B cell (primary cell): Measurements from ENCODE around the gene VWA8. TPM values are rescaled to one million over a fixed set of nuclear protein-coding genes. Genes with fewer than 3 reads are reported as not detected.

Source experiments
- ATAC-seq: fragments of 200-7000 bp; cut with Tn5 transposase; one replicate; pipeline ENCODE4 v1.10.0; 2021; ENCODE audit warnings: low read depth, mild to moderate bottlenecking, moderate number of reproducible peaks, moderate library complexity
- CTCF ChIA-PET: fragments of 350-600 bp; sonication (Branson Sonifier 250); formaldehyde crosslinking; loops from one replicate; lab custom pipeline; 2021; ENCODE audit warnings: antibody characterized with exemption, inconsistent platforms; lab: Charles Lee
- POLR2A ChIA-PET: fragments of 350-600 bp; sonication (Branson Sonifier 250); formaldehyde crosslinking; loops from one replicate; lab custom pipeline; 2021; ENCODE audit warnings: antibody characterized with exemption; lab: Charles Lee
- DNase-seq: peaks from one replicate; pipeline ENCODE4 v3.0.0; 2013
- H2AFZ ChIP-seq: 2 replicates; pipeline ENCODE4 v1.6.1; 2012; ENCODE audit warnings: mild to moderate bottlenecking, low read depth, low read length; ENCODE audit not compliant: insufficient read depth, poor library complexity, severe bottlenecking
- H3K27ac ChIP-seq, 2 donors: 1 replicate in 1 of 2; 2 replicates in 1 of 2; pipeline ENCODE4 v1.5.1; 2012 to 2013; ENCODE audit warnings: low read length in 2 of 2, mild to moderate bottlenecking in 2 of 2, moderate library complexity in 1 of 2
- H3K27me3 ChIP-seq, 4 experiments: fragments of 200-600 bp in 1 of 4; sonication (generic) in 1 of 4; replicated peaks in 1 of 4; 1 replicate in 2 of 4; 2 replicates in 2 of 4; pipeline versions ENCODE4 v1.6.1 to v1.7.0; 2013 to 2016; ENCODE audit warnings: low read length in 3 of 4, mild to moderate bottlenecking in 2 of 4, mixed read lengths in 1 of 4, moderate library complexity in 1 of 4; ENCODE audit not compliant: insufficient read depth in 4 of 4, control insufficient read depth in 3 of 4; ENCODE audit errors: control extremely low read depth in 1 of 4
- H3K36me3 ChIP-seq, 2 experiments: replicated peaks in 1 of 2; 1 replicate in 1 of 2; 2 replicates in 1 of 2; pipeline versions ENCODE4 v1.6.1 to v1.7.1; 2013; ENCODE audit warnings: low read length in 1 of 2; ENCODE audit not compliant: insufficient read depth in 2 of 2, control insufficient read depth in 1 of 2; ENCODE audit errors: control extremely low read depth in 1 of 2, extremely low read depth in 1 of 2
- H3K4me1 ChIP-seq, 2 donors: fragments of 200-600 bp in 1 of 2; sonication (generic) in 1 of 2; 1 replicate in 1 of 2; 2 replicates in 1 of 2; pipeline versions ENCODE4 v1.5.1 to v1.6.1; 2013 to 2017; ENCODE audit warnings: low read length in 2 of 2; ENCODE audit not compliant: control insufficient read depth in 2 of 2, insufficient read depth in 2 of 2
- H3K4me2 ChIP-seq: replicated peaks from 2 replicates; pipeline ENCODE3; 2012; ENCODE audit warnings: mild to moderate bottlenecking, low read depth, low read length; ENCODE audit not compliant: poor library complexity, severe bottlenecking
- H3K4me3 ChIP-seq, 5 experiments: fragments of 200-600 bp in 1 of 5; sonication (generic) in 1 of 5; 1 replicate in 3 of 5; 2 replicates in 2 of 5; pipeline versions ENCODE4 v1.5.1 to v1.7.0; 2011 to 2016; ENCODE audit warnings: low read length in 4 of 5, mild to moderate bottlenecking in 4 of 5, low read depth in 2 of 5, control low read depth in 1 of 5, moderate library complexity in 1 of 5; ENCODE audit not compliant: insufficient read depth in 1 of 5; ENCODE audit errors: control extremely low read depth in 1 of 5, extremely low read depth in 1 of 5
- H3K79me2 ChIP-seq: fragments of 200-600 bp; sonication (generic); one replicate; pipeline ENCODE4 v1.6.0; 2016; ENCODE audit warnings: low read length; ENCODE audit not compliant: control insufficient read depth, insufficient read depth
- H3K9ac ChIP-seq: fragments of 200-600 bp; sonication (generic); 2 replicates; pipeline ENCODE4 v1.6.1; 2017; ENCODE audit warnings: mild to moderate bottlenecking, low read length, moderate library complexity
- H3K9me3 ChIP-seq, 3 donors: one replicate each; pipeline versions ENCODE4 v1.6.1 to v1.7.1; 2013; ENCODE audit warnings: low read length in 2 of 3; ENCODE audit not compliant: control insufficient read depth in 2 of 3, insufficient read depth in 1 of 3; ENCODE audit errors: control extremely low read depth in 1 of 3
- H4K20me1 ChIP-seq: 2 replicates; pipeline ENCODE4 v1.6.0; 2012; ENCODE audit warnings: mild to moderate bottlenecking, low read length; ENCODE audit not compliant: insufficient read depth, control insufficient read depth, poor library complexity, severe bottlenecking
- H3K27ac Mint-ChIP-seq: one replicate; pipeline ENCODE4 v1.8.0; 2021; ENCODE audit warnings: mixed read lengths
- H3K27me3 Mint-ChIP-seq: one replicate; pipeline ENCODE4 v1.8.0; 2021; ENCODE audit warnings: mixed read lengths
- H3K4me1 Mint-ChIP-seq: one replicate; pipeline ENCODE4 v1.8.0; 2021; ENCODE audit warnings: mixed read lengths
- H3K4me3 Mint-ChIP-seq: one replicate; pipeline ENCODE4 v1.8.0; 2021; ENCODE audit warnings: mixed read lengths
- H3K9me3 Mint-ChIP-seq: one replicate; pipeline ENCODE4 v1.8.0; 2022; ENCODE audit warnings: mixed read lengths; ENCODE audit not compliant: insufficient read depth
- CTCF ChIP-seq: fragments of 200-600 bp; IDR thresholded peaks from one replicate; pipeline ENCODE4 v1.8.0; 2022; ENCODE audit warnings: antibody characterized with exemption, mild to moderate bottlenecking
- EZH2 ChIP-seq: IDR thresholded peaks from 2 replicates; pipeline ENCODE4 v1.6.1; 2012; ENCODE audit warnings: borderline replicate concordance, low read depth, mild to moderate bottlenecking, moderate library complexity, low read length; ENCODE audit not compliant: insufficient read depth, poor library complexity, severe bottlenecking
- WGBS: methylation state at CpG from one replicate; pipeline ENCODE4 v1.1.5; 2013; ENCODE audit warnings: missing lambda C conversion rate; ENCODE audit not compliant: insufficient coverage; 5-methylcytosine and 5-hydroxymethylcytosine counted together
- intact Hi-C: fragments of 100-400 bp; cut with micrococcal nuclease; formaldehyde crosslinking; loops from one replicate; pipeline ENCODE4 v1.10.0; 2022
- polyA plus RNA-seq: library from polyadenylated mRNA; depleted of rRNA; stranded (reverse); fragments of >200 nt; gene quantifications from 2 replicates; pipeline ENCODE4 v1.2.3, GENCODE V29; 2012
- total RNA-seq, 2 donors: library from RNA; stranded (reverse); fragments of 120-200 nt in 1 of 2; gene quantifications; 1 replicate in 1 of 2; 2 replicates in 1 of 2; pipeline versions ENCODE4 v1.2.3 to v1.2.4, GENCODE V29; 2013 to 2022

The VWA8 gene
- total and polyA plus RNA-seq, 2 donors (not counting 1 experiment from before 2014, with no cell fraction given), result 6.0 to 19.7 TPM

DNA sequence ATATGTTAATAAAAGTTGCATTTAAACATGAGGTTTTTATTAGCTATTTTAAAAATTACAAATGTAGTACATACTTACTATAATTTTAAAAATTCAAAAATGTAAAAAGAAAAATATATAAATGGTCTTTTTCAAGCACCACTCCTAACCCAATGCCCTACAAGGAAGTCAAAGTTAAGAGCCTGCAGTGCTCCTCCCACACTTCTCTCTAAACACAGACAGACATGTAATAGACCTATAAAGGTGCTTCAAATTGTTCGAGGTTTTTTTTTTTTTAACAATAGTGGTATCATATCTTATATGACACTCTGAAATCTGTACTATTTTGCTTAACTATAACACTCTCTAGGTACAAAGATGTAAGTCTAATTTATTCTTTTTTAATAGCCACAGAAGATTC lies 25.4 kb downstream of the VWA8 start:
- H3K27me3 Mint-ChIP-seq, result no peaks in the 10 kb centered on the region
- no CpG with 5 or more reads among the region's 1 CpG for WGBS
- no peak overlapping the region for H3K4me3 Mint-ChIP-seq
- no peak overlapping the region for H3K4me3 ChIP-seq
- H3K9me3 Mint-ChIP-seq, result peaks cover 7% of the 10 kb centered on the region
- no peak overlapping the region for H3K27ac ChIP-seq
- no peak for ATAC-seq
- intact Hi-C loops, result no loop called here
- no peak overlapping the region for H3K9ac ChIP-seq
- H3K4me1 Mint-ChIP-seq, result peaks cover 2% of the 10 kb centered on the region
- peaks cover 12% of the 10 kb centered on the region for H3K79me2 ChIP-seq
- no peak overlapping the region for H3K4me2 ChIP-seq
- peaks cover 0 to 4% (median 0%) of the 10 kb centered on the region in 3 donors for H3K9me3 ChIP-seq
- H3K4me1 ChIP-seq, result no peaks in the 10 kb centered on the region
- H2AFZ ChIP-seq, result no peak overlapping the region
- H3K36me3 ChIP-seq, result peaks cover under 1 to 3% of the 10 kb centered on the region in 2 experiments
- TF ChIP-seq EZH2, result no peak
- TF ChIP-seq CTCF, result no peak
- ChIA-PET CTCF (no interaction called here), POLR2A (no interaction called here)
- no peak for DNase-seq
- no peak overlapping the region for H3K27ac Mint-ChIP-seq
- no peaks in the 10 kb centered on the region for H4K20me1 ChIP-seq
- H3K27me3 ChIP-seq, result no peaks in the 10 kb centered on the region

DNA sequence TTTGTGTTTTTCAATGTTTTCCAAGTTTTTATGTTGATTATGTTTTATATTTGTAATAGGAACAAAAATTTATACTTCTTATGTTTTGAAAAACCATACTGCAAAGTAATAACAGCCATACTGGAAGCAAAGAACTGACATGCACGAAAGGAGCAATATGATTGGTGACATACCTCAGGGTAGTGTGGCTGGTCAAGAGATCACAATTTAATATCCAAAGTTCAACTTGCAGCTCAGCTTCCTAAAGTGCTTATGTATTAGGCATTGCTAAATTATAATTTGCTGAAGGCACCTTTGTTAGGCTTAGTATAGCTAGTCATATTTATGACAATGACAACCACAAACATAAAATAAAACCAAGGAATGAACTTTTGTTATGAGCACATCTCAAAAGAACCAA lies 25.9 kb downstream of the VWA8 start:
- H3K4me1 ChIP-seq, result no peaks in the 10 kb centered on the region
- intact Hi-C loops, result no loop called here
- ChIA-PET CTCF (no interaction called here), POLR2A (no interaction called here)
- TF ChIP-seq EZH2 (no peak), CTCF (no peak)
- Mint-ChIP-seq H3K9me3 (peaks cover 7% of the 10 kb centered on the region), H3K4me3 (no peak overlapping the region), H3K4me1 (peaks cover 2% of the 10 kb centered on the region), H3K27ac (no peak overlapping the region), H3K27me3 (no peaks in the 10 kb centered on the region)
- H3K4me2 ChIP-seq, result no peak overlapping the region
- no peaks in the 10 kb centered on the region for H3K27me3 ChIP-seq
- no peak overlapping the region for H3K9ac ChIP-seq
- DNase-seq, result no peak
- peaks cover 12% of the 10 kb centered on the region for H3K79me2 ChIP-seq
- no peak overlapping the region for H3K4me3 ChIP-seq
- H4K20me1 ChIP-seq, result no peaks in the 10 kb centered on the region
- peaks cover 0 to 4% (median 0%) of the 10 kb centered on the region in 3 donors for H3K9me3 ChIP-seq
- peaks cover 1 to 3% of the 10 kb centered on the region in 2 experiments for H3K36me3 ChIP-seq
- no peak for ATAC-seq
- no CpG with 5 or more reads among the region's 1 CpG for WGBS
- no peak overlapping the region for H2AFZ ChIP-seq
- no peak overlapping the region for H3K27ac ChIP-seq
